ENCODE measurements around the gene TCFL5.

GRCh38 chr20:62864207-62864606 is 2.6 kb upstream of the TCFL5 start:
- TF ChIP-seq CTCF (IDR thresholded peaks at IDR 0.05; ENCODE audit: low read length) (no peak), EZH2 (IDR thresholded peaks at IDR 0.05; ENCODE audit: borderline replicate concordance, low read length) (no peak)

Data from OCI-LY1 (cell line).